GM13977 (cell line): Measurements from ENCODE around the gene FABP3.

ENCODE experiments used
- DNase-seq: peaks from one replicate; pipeline ENCODE4 v3.0.0; 2012; ENCODE audit warnings: low spot score
- in situ Hi-C: fragments of 300-500 bp; cut with MboI; formaldehyde crosslinking; loops from one replicate; pipeline ENCODE4 v1.12.0; 2022; ENCODE audit warnings: low sequenced_read_pairs, low pct_unique_long_range_greater_than_20kb, mixed read lengths, inconsistent platforms; ENCODE audit not compliant: unreplicated experiment
- TF ChIP-seq, protein P1 (sequence below): IDR thresholded peaks from 2 replicates; pipeline ENCODE4 v1.5.1; 2012; ENCODE audit warnings: mild to moderate bottlenecking, control low read depth; ENCODE audit not compliant: insufficient read depth; ENCODE audit errors: extremely low read depth, missing control alignments

FABP3 gene

DNA sequence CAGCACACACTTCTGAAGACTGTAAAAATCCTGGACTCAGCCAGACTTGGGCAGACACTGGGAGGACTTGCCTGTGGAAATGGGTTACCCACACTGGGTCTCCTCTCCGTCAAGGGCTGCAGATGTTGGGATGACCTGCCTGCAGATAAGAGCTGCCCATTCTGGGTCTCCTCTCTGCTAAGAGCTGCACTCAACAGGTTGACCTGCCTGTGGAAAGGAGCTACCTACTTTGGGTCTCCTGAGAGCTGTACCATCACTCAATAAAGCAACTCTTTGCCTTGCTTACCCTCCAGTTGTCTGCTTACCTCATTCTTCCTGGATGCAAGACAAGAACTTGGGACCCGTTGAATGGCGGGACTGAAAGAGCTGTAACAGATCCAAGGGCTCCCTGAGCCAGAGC, 47.9 kb downstream of the FABP3 start:
- no peak for DNase-seq
- TF ChIP-seq, protein P1, sequence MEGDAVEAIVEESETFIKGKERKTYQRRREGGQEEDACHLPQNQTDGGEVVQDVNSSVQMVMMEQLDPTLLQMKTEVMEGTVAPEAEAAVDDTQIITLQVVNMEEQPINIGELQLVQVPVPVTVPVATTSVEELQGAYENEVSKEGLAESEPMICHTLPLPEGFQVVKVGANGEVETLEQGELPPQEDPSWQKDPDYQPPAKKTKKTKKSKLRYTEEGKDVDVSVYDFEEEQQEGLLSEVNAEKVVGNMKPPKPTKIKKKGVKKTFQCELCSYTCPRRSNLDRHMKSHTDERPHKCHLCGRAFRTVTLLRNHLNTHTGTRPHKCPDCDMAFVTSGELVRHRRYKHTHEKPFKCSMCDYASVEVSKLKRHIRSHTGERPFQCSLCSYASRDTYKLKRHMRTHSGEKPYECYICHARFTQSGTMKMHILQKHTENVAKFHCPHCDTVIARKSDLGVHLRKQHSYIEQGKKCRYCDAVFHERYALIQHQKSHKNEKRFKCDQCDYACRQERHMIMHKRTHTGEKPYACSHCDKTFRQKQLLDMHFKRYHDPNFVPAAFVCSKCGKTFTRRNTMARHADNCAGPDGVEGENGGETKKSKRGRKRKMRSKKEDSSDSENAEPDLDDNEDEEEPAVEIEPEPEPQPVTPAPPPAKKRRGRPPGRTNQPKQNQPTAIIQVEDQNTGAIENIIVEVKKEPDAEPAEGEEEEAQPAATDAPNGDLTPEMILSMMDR: no peak
- in situ Hi-C loops: no loop called here

DNA sequence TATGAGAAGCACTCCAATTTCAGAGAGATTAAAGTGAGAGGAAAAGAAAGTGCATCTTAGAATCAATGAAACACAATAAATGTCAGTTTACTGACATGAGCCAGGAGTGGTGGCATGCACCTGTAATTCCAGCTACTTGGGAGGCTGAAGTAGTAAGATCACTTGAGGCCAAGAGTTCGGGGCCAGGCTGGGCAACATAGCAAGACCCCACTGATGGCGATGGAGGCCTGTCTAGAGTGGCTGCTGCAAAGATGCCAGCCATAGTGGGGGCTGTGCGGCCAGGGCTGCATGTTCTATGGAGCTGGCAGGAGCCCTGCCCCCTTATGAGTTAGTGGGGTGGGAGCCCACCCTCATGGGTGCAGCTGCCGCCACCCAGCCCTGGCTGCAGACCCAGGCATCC, 48.8 kb downstream of the FABP3 start:
- TF ChIP-seq, protein P1: no peak
- in situ Hi-C loops: no loop called here
- no peak for DNase-seq

DNA sequence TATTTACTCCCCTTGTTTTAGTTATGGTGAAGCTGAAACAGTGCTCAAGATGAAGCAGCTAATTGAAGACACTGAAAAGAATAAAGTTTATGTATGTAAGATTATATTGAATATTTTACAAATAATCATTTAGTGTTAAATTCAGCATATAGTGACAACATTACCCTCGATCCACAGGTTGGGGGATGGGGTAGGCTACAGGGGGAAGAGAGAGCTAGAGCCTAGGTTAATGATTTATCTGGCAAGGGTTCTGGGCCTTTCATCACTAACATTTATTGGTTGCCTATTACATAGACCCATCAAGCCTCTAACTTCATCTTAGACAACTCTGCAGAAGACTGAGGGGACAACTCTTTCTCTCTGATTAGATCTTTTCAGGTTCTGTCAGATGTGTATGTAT, 54.7 kb downstream of the FABP3 start:
- TF ChIP-seq, protein P1: no peak
- in situ Hi-C loops: no loop called here
- DNase-seq: no peak

DNA sequence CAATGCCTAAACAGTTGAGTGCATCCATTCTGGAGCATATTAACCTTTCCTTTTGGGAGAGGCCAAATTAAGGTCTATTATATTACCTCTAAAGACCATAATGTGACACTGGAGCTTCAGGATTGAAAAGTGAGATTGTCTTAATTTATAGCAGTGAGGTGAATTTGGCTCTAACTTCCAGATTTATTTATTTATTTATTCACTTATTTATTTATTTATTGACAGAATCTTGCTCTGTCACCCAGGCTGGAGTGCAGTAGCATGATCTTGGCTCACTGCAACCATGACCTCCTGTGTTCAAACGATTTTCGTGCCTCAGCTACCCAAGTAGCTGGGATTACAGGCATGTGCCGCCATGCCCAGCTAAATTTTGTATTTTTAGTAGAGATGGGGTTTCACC, 57.0 kb downstream of the FABP3 start:
- TF ChIP-seq, protein P1: no peak
- DNase-seq: no peak
- in situ Hi-C loops: no loop called here
